ENCODE data around the gene ZBTB40.

GRCh38 chr1:22527555-22528296 is 76.1 kb downstream of the ZBTB40 start:
- TF ChIP-seq ARHGAP35 (CRISPR knock-in tag; IDR thresholded peaks at IDR 0.05; ENCODE audit: borderline replicate concordance) (no peak), MXI1 (IDR thresholded peaks at IDR 0.05; ENCODE audit: borderline replicate concordance, low read depth, low read length) (no peak), KDM5A (IDR thresholded peaks at IDR 0.05; ENCODE audit: borderline replicate concordance, low read length) (no peak), EZH2 (conservative IDR thresholded peaks at IDR 0.05; ENCODE audit: low read depth, low read length) (no peak), SP1 (IDR thresholded peaks at IDR 0.05) (no peak), SP1 (CRISPR knock-in tag; IDR thresholded peaks at IDR 0.05) (no peak), RXRA (CRISPR knock-in tag; IDR thresholded peaks at IDR 0.05) (no peak), ETV6 (CRISPR knock-in tag; conservative IDR thresholded peaks at IDR 0.05) (no peak), ARID2 (CRISPR knock-in tag; IDR thresholded peaks at IDR 0.05; ENCODE audit: borderline replicate concordance) (no peak), MAFK (conservative IDR thresholded peaks at IDR 0.05 in 1 of 2, IDR thresholded peaks at IDR 0.05 in 1 of 2; ENCODE audit: low read length in 2 of 2) (no peak), ZNF274 (CRISPR knock-in tag; IDR thresholded peaks at IDR 0.05) (no peak), CEBPB (IDR thresholded peaks at IDR 0.05; ENCODE audit: borderline replicate concordance, low read depth, low read length) (no peak)
- TF ChIP-seq, protein P1, sequence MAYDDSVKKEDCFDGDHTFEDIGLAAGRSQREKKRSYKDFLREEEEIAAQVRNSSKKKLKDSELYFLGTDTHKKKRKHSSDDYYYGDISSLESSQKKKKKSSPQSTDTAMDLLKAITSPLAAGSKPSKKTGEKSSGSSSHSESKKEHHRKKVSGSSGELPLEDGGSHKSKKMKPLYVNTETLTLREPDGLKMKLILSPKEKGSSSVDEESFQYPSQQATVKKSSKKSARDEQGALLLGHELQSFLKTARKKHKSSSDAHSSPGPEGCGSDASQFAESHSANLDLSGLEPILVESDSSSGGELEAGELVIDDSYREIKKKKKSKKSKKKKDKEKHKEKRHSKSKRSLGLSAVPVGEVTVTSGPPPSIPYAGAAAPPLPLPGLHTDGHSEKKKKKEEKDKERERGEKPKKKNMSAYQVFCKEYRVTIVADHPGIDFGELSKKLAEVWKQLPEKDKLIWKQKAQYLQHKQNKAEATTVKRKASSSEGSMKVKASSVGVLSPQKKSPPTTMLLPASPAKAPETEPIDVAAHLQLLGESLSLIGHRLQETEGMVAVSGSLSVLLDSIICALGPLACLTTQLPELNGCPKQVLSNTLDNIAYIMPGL (CRISPR knock-in tag; IDR thresholded peaks at IDR 0.05; ENCODE audit: borderline replicate concordance in 1 of 2, low read depth in 1 of 2), result no peak
- TF ChIP-seq, protein P2, sequence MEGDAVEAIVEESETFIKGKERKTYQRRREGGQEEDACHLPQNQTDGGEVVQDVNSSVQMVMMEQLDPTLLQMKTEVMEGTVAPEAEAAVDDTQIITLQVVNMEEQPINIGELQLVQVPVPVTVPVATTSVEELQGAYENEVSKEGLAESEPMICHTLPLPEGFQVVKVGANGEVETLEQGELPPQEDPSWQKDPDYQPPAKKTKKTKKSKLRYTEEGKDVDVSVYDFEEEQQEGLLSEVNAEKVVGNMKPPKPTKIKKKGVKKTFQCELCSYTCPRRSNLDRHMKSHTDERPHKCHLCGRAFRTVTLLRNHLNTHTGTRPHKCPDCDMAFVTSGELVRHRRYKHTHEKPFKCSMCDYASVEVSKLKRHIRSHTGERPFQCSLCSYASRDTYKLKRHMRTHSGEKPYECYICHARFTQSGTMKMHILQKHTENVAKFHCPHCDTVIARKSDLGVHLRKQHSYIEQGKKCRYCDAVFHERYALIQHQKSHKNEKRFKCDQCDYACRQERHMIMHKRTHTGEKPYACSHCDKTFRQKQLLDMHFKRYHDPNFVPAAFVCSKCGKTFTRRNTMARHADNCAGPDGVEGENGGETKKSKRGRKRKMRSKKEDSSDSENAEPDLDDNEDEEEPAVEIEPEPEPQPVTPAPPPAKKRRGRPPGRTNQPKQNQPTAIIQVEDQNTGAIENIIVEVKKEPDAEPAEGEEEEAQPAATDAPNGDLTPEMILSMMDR (CRISPR knock-in tag; IDR thresholded peaks at IDR 0.05), result no peak

Data from HepG2 (cell line).